ENCODE measurements around the gene LRATD1.

The LRATD1 gene

DNA sequence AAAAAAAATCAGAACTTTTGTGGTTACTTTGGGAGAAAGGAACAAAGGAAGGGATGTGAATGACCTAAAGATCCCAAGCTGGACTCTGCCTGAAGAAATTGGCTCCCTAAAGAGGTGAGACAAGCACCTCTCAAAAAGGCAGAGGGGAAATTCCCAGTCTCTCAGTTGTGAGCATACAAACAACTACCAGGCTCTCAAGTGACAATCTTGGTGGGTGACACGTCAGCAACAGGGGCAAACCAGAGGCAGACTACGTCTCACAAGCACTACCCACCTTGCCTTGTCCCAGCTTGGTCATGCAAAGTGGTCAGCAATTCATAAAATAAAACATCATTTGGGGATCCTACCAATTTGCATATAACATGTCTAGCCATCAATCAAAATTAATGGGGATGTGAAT, 24.3 kb upstream of the LRATD1 start:
- no peak overlapping the region for H3K27ac ChIP-seq
- no peak for TF ChIP-seq ZFX (IDR thresholded peaks at IDR 0.05; ENCODE audit: borderline replicate concordance)
- TF ChIP-seq, protein P1, sequence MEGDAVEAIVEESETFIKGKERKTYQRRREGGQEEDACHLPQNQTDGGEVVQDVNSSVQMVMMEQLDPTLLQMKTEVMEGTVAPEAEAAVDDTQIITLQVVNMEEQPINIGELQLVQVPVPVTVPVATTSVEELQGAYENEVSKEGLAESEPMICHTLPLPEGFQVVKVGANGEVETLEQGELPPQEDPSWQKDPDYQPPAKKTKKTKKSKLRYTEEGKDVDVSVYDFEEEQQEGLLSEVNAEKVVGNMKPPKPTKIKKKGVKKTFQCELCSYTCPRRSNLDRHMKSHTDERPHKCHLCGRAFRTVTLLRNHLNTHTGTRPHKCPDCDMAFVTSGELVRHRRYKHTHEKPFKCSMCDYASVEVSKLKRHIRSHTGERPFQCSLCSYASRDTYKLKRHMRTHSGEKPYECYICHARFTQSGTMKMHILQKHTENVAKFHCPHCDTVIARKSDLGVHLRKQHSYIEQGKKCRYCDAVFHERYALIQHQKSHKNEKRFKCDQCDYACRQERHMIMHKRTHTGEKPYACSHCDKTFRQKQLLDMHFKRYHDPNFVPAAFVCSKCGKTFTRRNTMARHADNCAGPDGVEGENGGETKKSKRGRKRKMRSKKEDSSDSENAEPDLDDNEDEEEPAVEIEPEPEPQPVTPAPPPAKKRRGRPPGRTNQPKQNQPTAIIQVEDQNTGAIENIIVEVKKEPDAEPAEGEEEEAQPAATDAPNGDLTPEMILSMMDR (IDR thresholded peaks at IDR 0.05), result no peak

DNA sequence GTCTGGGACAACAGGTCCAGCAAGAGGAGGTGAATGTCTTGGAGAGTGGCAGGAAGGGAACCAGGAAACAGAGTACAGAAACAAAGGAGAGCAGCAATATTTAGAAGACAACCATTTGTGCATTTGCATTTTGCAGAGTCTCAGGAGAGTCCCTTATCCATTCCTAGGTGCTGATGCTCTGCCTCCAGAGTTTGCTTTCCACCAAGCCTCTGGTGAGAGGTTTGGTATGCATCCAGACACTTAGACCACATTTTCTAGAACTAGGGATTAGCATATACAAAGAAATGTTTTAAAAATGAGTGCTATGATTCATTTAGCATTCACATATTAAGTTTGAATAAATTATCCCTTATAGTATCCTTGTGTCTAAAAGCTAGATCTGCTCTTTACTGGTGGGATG, 18.5 kb upstream of the LRATD1 start:
- no peak overlapping the region for H3K27ac ChIP-seq
- TF ChIP-seq, protein P1 (IDR thresholded peaks at IDR 0.05), result no peak
- no peak for TF ChIP-seq ZFX (IDR thresholded peaks at IDR 0.05; ENCODE audit: borderline replicate concordance)

DNA sequence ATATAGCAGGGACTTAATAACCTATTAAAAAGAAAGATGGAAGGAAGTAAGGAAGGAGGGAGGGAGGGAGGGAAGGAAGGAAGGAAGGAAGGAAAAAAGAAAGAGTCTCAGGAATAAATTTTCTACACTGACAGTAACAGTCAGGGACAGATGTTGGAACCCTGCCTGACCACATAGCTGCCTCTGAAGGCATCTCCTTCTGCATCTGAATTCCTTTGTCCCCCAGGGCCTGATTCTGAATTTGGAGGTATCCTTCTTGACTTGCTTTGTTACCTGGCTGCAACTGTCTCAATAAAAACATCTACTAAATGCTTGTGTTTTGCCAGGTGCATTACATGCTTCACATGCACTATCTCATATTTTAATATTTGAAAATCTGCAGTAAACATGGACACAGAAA, 17.4 kb upstream of the LRATD1 start:
- no peak for TF ChIP-seq ZFX (IDR thresholded peaks at IDR 0.05; ENCODE audit: borderline replicate concordance)
- TF ChIP-seq, protein P1 (IDR thresholded peaks at IDR 0.05), result no peak
- no peak overlapping the region for H3K27ac ChIP-seq

DNA sequence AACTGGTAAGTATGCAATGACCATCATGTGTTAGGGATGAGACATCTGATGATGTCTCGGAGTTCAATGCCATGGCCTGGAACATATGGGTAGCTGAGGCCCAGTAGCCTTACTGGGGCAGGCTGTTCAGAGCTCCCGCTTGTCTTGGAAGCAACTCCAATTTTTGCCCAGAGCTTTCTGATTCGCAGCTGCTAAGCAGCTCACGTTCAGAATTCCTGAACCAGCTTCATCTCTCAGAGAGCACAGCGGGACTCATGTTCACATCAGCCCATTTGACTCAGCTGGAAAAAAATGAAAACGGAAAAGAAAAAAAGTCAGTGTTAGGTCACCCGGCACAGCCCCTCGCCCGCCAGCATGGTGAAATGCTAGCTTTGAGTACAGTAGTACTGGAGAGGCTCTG, 16.8 kb upstream of the LRATD1 start:
- TF ChIP-seq, protein P1 (IDR thresholded peaks at IDR 0.05), result no peak
- TF ChIP-seq ZFX (IDR thresholded peaks at IDR 0.05; ENCODE audit: borderline replicate concordance), result no peak
- H3K27ac ChIP-seq, result no peak overlapping the region

DNA sequence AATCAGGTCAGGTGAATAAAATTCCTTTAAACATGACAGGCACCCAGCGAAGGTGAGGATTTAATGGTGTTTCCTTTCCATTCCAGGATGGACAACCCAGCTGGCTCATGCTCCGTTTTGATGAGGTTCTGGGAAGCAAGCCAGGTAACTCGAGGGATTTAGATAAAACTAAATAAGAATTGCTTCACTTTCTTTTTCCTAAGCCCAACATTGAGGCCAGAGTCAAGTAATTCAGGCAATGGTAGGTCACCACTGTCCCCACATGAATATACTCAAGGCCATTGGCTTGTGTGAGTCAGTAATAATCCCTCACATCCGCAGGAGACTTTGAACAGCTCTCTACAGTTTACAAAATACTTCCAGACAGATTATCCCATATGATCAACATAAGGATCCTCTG, 16.2 kb upstream of the LRATD1 start:
- H3K27ac ChIP-seq, result no peak overlapping the region
- no peak for TF ChIP-seq ZFX (IDR thresholded peaks at IDR 0.05; ENCODE audit: borderline replicate concordance)
- TF ChIP-seq, protein P1 (IDR thresholded peaks at IDR 0.05), result no peak

DNA sequence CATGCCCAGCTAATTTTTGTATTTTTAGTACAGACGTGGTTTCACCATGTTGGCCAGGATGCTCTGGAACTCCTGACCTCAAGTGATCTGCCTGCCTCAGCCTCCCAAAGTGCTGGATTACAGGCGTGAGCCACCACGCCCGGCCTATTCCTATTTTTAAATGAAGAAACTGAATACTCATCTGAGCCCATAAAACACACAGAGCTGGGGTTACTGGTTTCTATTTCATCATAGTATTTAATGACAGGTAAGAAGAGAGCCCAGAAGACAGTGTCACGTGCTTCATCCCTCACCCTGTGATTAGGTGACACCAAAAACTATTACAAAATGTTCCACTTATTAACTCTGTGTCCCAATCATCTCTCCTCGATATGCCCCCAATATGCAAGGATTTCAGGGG, 15.6 kb upstream of the LRATD1 start:
- TF ChIP-seq ZFX (IDR thresholded peaks at IDR 0.05; ENCODE audit: borderline replicate concordance), result no peak
- TF ChIP-seq, protein P1 (IDR thresholded peaks at IDR 0.05), result no peak
- H3K27ac ChIP-seq, result no peak overlapping the region

DNA sequence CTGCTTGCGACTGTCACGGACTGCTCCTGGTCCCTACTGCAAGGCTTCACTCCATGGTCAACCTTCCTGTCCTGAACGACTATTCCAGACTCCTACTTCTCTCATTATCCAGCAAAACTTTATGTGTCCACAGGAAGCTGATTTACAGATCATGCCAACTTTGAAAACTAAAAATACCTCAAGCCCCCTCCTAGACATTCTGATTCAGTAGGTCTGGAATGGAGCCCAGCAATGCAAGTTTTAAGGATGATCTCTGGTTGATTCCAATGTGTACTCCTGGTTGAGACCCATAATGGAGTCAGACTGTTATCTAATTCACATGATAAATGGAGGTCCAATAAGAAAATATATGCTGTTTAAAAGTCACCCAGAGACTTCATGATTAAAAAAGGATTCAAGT, 13.1 kb upstream of the LRATD1 start:
- no peak overlapping the region for H3K27ac ChIP-seq
- no peak for TF ChIP-seq ZFX (IDR thresholded peaks at IDR 0.05; ENCODE audit: borderline replicate concordance)
- TF ChIP-seq, protein P1 (IDR thresholded peaks at IDR 0.05), result no peak

Data from 22Rv1 (cell line).